Ascending aorta (tissue), 2 donors: ENCODE results near the gene KNDC1. TPM values are rescaled to one million over a fixed set of nuclear protein-coding genes. Genes with fewer than 3 reads are reported as not detected.

Experiments
- DNase-seq, 2 donors: peaks; one replicate each; pipeline ENCODE4 v3.0.0-alpha.2; 2019; ENCODE audit warnings: low spot score in 2 of 2
- H3K27ac ChIP-seq, 2 donors: fragments of 200-600 bp; sonication (generic); one replicate each; pipeline ENCODE4 v1.5.1; 2016 to 2017; ENCODE audit warnings: mild to moderate bottlenecking in 1 of 2
- H3K27me3 ChIP-seq: fragments of 200-600 bp; sonication (generic); one replicate; pipeline ENCODE4 v1.5.1; 2017
- H3K36me3 ChIP-seq, 2 donors: fragments of 200-600 bp; sonication (generic); one replicate each; pipeline ENCODE4 v1.5.1; 2016
- H3K4me1 ChIP-seq, 2 donors: fragments of 200-600 bp; sonication (generic); one replicate each; pipeline ENCODE4 v1.5.1; 2016 to 2017; ENCODE audit warnings: mild to moderate bottlenecking in 1 of 2
- H3K4me3 ChIP-seq, 2 donors: fragments of 200-600 bp; sonication (generic); one replicate each; pipeline ENCODE4 v1.5.1; 2016 to 2017; ENCODE audit warnings: mild to moderate bottlenecking in 1 of 2
- H3K9me3 ChIP-seq, 2 donors: fragments of 200-600 bp; sonication (generic); one replicate each; pipeline ENCODE4 v1.5.1; 2016
- CTCF ChIP-seq, 3 experiments: fragments of 200-600 bp in 2 of 3; fragments of 450-650 bp in 1 of 3; sonication (generic) in 2 of 3; IDR thresholded peaks; one replicate each; pipeline ENCODE4 v1.5.1; 2016 to 2019; ENCODE audit warnings: antibody characterized with exemption in 3 of 3, mild to moderate bottlenecking in 1 of 3, moderate library complexity in 1 of 3
- intact Hi-C: fragments of 100-400 bp; cut with DNase I; formaldehyde crosslinking; loops from one replicate; pipeline ENCODE4 v1.15.1; 2023
- total RNA-seq: library from RNA; depleted of rRNA; stranded (reverse); fragments of >200 nt; gene quantifications from one replicate; pipeline ENCODE4 v1.1.0, GENCODE V29; 2016

KNDC1 gene
- total RNA-seq, 1 donor from 2014 or later = 0.21 TPM

GRCh38 chr10:133213641-133214467, 53.8 kb downstream of the KNDC1 start:
- H3K27ac ChIP-seq = no peak overlapping the region
- DNase-seq = no peak
- no peaks in the 10 kb centered on the region for H3K27me3 ChIP-seq
- no peaks in the 10 kb centered on the region for H3K9me3 ChIP-seq
- no peak overlapping the region for H3K4me3 ChIP-seq
- H3K36me3 ChIP-seq = no peaks in the 10 kb centered on the region
- intact Hi-C loops = no loop called here
- no peak for TF ChIP-seq CTCF (IDR thresholded peaks at IDR 0.05)
- no peaks in the 10 kb centered on the region for H3K4me1 ChIP-seq

DNA sequence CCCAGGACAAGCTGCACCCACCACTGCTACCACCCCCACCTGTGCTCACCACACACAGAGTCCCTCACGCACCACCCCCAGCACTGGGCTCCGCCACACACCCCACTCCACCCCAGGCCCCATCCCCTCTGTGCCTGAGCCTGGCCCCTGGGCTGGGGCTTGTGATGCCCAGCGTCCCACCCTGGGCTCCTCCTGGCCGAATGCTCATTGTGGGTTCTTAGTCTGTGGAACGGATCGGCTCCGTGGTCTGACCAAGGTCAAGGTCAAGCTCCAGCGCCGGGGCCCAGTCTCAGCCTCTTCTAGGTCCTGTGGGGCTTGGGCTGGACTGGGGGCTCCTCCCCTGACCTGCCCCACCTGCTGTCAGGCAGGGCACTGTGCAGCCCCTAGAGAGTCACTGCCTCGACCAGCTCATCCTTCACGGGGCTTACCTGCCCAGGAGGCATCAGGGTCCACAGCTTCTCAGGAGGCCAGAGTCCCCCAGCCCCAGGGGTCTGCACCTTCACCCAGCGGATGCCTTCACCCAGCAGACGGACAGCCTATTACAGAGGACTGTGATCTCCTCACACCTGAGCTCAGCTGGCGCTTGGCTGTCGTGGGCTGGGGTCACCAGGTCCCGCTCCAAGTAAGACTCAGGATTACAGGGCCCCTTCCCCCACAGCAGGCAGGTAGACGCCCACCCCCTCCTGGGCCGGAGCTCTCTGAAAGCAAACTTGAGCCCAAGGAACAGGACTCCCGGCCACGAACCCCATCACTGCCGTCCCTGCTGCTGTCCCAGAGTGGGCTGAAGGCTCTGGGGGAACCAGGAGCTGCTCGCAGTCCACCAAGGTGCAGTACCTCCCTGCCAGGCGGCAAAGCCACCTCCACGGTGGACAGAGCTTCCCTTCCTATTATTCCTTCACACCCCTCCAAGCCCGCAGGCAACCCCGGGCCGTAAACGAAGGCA, 54.7 kb downstream of the KNDC1 start:
- intact Hi-C loops = no loop called here
- DNase-seq = no peak
- H3K36me3 ChIP-seq = no peaks in the 10 kb centered on the region
- no peaks in the 10 kb centered on the region for H3K4me1 ChIP-seq
- H3K4me3 ChIP-seq = no peak overlapping the region
- no peaks in the 10 kb centered on the region for H3K9me3 ChIP-seq
- no peak overlapping the region for H3K27ac ChIP-seq
- H3K27me3 ChIP-seq = peaks cover 8% of the 10 kb centered on the region
- TF ChIP-seq CTCF (IDR thresholded peaks at IDR 0.05) = no peak

DNA sequence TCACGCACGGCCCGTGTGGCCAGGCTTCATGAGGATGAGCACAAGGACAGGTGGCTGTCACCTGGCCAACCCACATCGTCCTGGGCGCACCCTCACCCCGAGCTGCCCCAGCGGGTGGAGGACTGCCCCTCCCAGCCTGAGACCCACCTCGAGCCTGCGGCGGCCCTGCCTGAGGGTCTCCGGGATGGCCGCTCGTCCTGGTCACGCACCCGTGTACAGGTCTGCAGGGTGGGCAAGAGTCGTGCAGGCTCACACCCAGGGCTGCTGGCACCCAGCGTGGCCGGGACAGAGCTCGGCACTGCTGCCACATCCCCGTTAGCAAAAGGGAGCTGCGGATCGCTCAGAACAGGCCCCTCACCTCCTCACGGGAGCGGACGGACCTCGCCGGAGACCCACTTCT, 55.6 kb downstream of the KNDC1 start:
- H3K9me3 ChIP-seq = no peaks in the 10 kb centered on the region
- no peak overlapping the region for H3K4me3 ChIP-seq
- TF ChIP-seq CTCF (IDR thresholded peaks at IDR 0.05) = no peak
- DNase-seq = no peak
- no peaks in the 10 kb centered on the region for H3K36me3 ChIP-seq
- no peak overlapping the region for H3K27ac ChIP-seq
- intact Hi-C loops = no loop called here
- H3K4me1 ChIP-seq = no peaks in the 10 kb centered on the region
- peaks cover 9% of the 10 kb centered on the region for H3K27me3 ChIP-seq

DNA sequence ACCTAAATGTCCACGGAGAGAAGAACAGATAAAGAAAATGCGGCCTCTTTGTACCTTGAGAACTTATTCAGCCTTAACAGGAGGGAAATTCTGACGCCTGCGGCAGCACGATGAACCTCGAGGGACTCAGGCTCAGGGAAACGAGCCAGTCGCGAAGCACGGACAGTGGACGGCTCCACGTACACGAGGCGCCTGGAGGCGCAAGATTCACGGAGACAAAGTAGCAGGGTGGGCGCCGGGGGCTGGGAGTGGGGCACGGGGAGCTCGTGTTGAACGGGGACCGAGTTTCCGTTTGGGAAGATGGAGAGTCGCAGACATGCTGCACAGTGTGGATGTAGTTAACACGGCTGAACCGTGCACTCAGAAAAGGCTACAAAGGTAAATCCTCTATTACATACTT, 56.8 kb downstream of the KNDC1 start:
- intact Hi-C loops = no loop called here
- TF ChIP-seq CTCF (IDR thresholded peaks at IDR 0.05) = no peak
- H3K27me3 ChIP-seq = peaks cover 9% of the 10 kb centered on the region

GRCh38 chr10:133217800-133218589, 58.0 kb downstream of the KNDC1 start:
- no peaks in the 10 kb centered on the region for H3K4me1 ChIP-seq
- H3K27ac ChIP-seq = no peak overlapping the region
- H3K36me3 ChIP-seq = no peaks in the 10 kb centered on the region
- no peak for DNase-seq
- peaks cover 9% of the 10 kb centered on the region for H3K27me3 ChIP-seq
- no peaks in the 10 kb centered on the region for H3K9me3 ChIP-seq
- no peak overlapping the region for H3K4me3 ChIP-seq
- intact Hi-C loops = no loop called here
- no peak for TF ChIP-seq CTCF (IDR thresholded peaks at IDR 0.05)

More for the DNA sequence above, 56.8 kb downstream of the KNDC1 start:
- H3K36me3 ChIP-seq = no peaks in the 10 kb centered on the region
- no peak overlapping the region for H3K4me3 ChIP-seq
- H3K27ac ChIP-seq = no peak overlapping the region
- no peaks in the 10 kb centered on the region for H3K9me3 ChIP-seq
- H3K4me1 ChIP-seq = no peaks in the 10 kb centered on the region
- no peak for DNase-seq
